RWPE1 (cell line): Measurements from ENCODE around the gene FNIP2.
A peak's percentile ranks its signal among the peaks of the same experiment; 100 is the strongest.

Experiments used
- CTCF ChIA-PET: fragments of 350-600 bp; sonication (Branson Sonifier 250); formaldehyde crosslinking; extraction: SDS; loops from one replicate; lab custom pipeline; 2021; lab: Yijun Ruan, JAX
- POLR2A ChIA-PET: fragments of 400-600 bp; formaldehyde crosslinking; extraction: SDS; loops from one replicate; lab custom pipeline; 2020; ENCODE audit warnings: antibody characterized with exemption; ENCODE audit not compliant: low non-redundant PET; lab: Yijun Ruan, JAX
- DNase-seq: peaks from one replicate; pipeline ENCODE4 v3.0.0; 2012; ENCODE audit warnings: low spot score
- H3K27ac ChIP-seq: fragments of 450-650 bp; 2 replicates; pipeline ENCODE4 v1.5.1; 2017
- TF ChIP-seq, protein P1 (sequence below): fragments of 450-650 bp; conservative IDR thresholded peaks from 2 replicates; pipeline ENCODE4 v1.5.1; 2017; ENCODE audit warnings: low read depth, mild to moderate bottlenecking

Gene FNIP2

DNA sequence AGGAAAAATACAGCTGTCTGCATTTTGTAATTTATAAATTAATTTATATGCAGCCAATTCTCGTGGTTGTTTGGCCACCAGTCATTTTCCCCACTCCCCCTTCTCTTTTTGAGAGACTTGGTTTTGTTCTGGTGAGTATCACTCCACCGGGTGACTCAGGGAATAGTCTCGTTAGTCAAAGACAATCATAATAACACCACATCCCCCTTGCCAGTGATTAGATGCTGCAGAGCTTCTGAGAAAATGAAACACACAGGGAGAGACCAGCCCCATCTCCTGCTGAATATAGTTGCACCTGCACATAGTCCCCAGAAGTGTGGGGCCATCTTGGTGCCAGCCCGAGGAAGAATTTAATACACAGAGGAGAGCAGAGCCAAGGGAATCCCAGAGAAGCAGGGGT lies 8.0 kb upstream of the FNIP2 start:
- TF ChIP-seq, protein P1, sequence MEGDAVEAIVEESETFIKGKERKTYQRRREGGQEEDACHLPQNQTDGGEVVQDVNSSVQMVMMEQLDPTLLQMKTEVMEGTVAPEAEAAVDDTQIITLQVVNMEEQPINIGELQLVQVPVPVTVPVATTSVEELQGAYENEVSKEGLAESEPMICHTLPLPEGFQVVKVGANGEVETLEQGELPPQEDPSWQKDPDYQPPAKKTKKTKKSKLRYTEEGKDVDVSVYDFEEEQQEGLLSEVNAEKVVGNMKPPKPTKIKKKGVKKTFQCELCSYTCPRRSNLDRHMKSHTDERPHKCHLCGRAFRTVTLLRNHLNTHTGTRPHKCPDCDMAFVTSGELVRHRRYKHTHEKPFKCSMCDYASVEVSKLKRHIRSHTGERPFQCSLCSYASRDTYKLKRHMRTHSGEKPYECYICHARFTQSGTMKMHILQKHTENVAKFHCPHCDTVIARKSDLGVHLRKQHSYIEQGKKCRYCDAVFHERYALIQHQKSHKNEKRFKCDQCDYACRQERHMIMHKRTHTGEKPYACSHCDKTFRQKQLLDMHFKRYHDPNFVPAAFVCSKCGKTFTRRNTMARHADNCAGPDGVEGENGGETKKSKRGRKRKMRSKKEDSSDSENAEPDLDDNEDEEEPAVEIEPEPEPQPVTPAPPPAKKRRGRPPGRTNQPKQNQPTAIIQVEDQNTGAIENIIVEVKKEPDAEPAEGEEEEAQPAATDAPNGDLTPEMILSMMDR, result no peak
- ChIA-PET POLR2A (no interaction called here), CTCF (interaction anchor here (0.6 to 0.7 kb wide), 3 partner anchors 36 to 1235 kb away, joined by 3 to 8 read pairs (median 4); no protein-coding TSS in a partner anchor)
- no peak overlapping the region for H3K27ac ChIP-seq
- no peak for DNase-seq

DNA sequence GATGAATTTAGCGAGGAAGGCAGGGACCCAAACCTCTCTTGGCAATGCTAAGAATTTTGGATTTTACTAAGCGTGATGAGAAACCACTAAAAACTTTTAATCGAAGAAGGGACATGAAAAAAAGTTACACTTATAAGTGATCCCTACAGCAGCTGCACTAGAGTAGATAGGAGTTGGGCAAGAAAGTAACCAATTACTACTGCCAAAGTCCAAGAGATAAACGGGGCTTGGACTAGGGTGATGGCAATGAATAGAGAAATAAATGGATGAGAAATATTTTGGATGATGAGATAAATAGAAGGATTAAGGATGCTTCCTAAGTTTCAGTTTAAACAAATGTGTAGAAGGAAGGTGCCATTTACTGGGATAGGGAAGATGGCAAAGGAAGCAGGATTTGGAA lies 6.3 kb upstream of the FNIP2 start:
- TF ChIP-seq, protein P1, result no peak
- no peak overlapping the region for H3K27ac ChIP-seq
- POLR2A ChIA-PET, result no interaction called here
- CTCF ChIA-PET, result no interaction called here
- DNase-seq, result no peak

DNA sequence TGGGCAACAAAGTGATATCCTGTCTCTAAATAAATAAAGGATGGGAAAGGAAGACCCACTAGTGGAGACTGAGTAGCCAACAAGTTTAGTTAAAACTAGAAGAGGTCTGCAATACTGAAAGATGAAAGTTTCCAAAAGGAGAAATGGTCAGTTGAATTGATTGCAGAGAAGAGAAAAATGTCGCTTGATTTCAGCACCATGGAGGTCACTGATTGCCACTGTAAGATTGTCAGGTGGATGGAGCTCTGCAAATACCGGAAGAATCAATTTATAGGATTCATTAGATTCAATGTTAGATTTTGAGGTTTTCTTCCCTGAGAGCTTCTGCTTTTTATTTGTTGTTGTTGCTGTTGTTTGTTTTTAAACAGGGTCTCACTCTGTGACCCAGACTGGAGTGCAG lies 5.4 kb upstream of the FNIP2 start:
- TF ChIP-seq, protein P1, result no peak
- H3K27ac ChIP-seq, result no peak overlapping the region
- CTCF ChIA-PET, result interaction anchor here (0.6 kb wide), 2 partner anchors 20 to 22 kb away, joined by 3 to 4 read pairs; no protein-coding TSS in a partner anchor
- no peak for DNase-seq
- POLR2A ChIA-PET, result interaction anchor here (0.7 kb wide), 1 partner anchor 14 kb away, joined by 3 read pairs; no protein-coding TSS in a partner anchor

DNA sequence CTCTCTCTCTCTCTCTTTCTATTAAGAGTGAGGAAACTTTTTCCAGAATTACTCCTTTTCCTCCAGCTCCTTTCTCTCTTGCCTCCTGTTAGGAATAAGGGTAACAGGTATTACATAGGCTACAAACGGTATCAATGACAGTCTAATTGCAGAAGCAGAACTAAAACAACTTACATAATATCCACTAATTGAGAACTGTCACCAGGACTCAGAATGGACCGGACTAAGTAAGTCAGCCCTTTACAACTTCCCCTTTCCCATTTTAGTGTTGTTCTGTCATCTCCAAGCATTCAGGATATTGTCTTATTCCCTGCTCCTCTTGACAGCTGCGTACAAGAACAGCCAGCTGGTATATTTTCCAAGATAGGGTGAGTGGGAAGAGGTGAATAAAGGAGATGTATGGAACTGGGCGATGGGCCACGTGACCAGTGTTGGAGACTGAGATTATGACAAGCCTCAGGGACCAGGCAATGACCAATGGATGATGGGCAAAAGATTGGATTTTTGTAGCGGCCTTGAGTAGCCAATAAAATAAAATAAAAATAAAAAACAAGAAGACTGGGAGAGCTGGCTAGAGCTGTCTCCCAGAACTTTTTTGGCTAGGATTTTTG lies 2.3 kb upstream of the FNIP2 start:
- ChIA-PET CTCF (interaction anchor here (0.5 kb wide), 1 partner anchor 33 kb away, joined by 7 read pairs; no protein-coding TSS in a partner anchor), POLR2A (no interaction called here)
- TF ChIP-seq, protein P1, result no peak

DNA sequence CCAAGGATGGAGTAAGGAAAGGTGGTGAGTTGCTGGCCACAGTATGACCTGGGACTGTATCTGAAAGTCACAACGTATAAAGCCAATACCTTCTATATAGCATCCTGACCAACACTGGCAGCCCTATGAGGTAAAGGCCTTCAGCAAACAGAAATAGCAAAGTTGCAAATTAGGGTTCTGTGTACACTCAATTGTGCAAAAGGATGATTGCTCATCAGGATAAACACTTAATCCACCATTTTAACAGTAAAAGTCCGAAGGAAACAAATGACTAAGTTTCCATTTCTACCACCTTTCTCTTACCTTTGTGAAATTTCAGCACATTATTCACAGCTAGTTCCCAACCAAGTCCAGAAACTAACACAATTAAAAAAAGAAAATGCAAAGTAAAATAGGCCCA lies 1.4 kb upstream of the FNIP2 start:
- TF ChIP-seq, protein P1, result no peak
- H3K27ac ChIP-seq, result no peak overlapping the region
- ChIA-PET POLR2A (no interaction called here), CTCF (no interaction called here)
- no peak for DNase-seq

More for the DNA sequence above, 2.3 kb upstream of the FNIP2 start:
- DNase-seq, result no peak
- no peak overlapping the region for H3K27ac ChIP-seq

DNA sequence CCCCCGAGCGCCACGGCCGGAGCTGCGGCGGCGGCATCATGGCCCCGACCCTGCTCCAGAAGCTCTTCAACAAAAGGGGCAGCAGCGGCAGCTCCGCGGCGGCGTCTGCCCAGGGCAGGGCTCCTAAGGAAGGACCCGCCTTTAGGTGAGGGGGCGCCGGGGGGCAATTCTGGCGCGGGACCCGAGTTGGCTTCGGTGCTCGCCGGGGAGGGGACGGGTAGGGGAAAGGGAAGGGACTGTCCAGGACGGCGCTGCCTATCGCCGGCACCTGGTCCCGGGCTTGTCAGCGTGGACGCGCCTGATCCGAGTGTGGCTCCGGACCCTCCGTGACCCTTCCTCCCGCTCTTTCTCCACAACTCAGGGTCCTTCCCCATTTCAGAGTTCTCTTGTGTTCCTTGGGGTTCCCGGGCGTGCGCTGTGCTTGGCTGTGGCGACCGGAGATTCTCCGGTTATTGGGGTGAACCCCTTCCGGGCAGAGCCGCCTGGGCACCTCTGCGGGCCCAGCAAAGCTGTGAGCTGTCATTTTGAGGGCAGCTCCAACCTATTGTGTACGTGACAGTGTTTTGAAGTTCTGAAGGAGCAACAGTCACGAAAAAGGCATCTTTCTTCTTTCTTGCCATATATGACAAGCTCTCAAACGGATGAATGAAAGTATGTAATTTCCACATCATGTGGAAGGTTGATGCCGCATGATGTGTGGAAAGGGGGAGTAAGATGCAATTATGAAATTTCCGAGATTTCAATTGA lies 522 bp downstream of the FNIP2 start:
- TF ChIP-seq, protein P1, result no peak
- POLR2A ChIA-PET, result interaction anchor here (0.5 to 0.6 kb wide), 2 partner anchors 13 to 72 kb away, joined by 3 read pairs; no protein-coding TSS in a partner anchor
- H3K27ac ChIP-seq, result peak overlapping the region; percentile 80
- DNase-seq, result peak; percentile 20
- CTCF ChIA-PET, result interaction anchor here (0.7 to 1.5 kb wide), 3 partner anchors 82 to 417 kb away, joined by 3 to 6 read pairs (median 3); no protein-coding TSS in a partner anchor
